Measurements from ENCODE around the gene CNIH2.
A peak's percentile ranks its signal among the peaks of the same experiment; 100 is the strongest.

CNIH2 gene

GRCh38 chr11:66247295-66247694 is 30.7 kb upstream of the CNIH2 start:
- no peaks in the 10 kb centered on the region for H3K9me3 ChIP-seq (ENCODE audit: control insufficient read depth, insufficient read depth, low read depth, low read length)
- CTCF ChIA-PET = interaction anchor here (0.5 to 1.7 kb wide), 4 partner anchors 9 to 263 kb away, joined by 3 to 8 read pairs (median 4); partner anchors contain the start of gene BBS1
- POLR2A ChIA-PET = interaction anchor here (0.7 kb wide), 1 partner anchor 9 kb away, joined by 3 read pairs; no protein-coding TSS in a partner anchor
- peaks cover 0 to 20% of the 10 kb centered on the region in 2 experiments; a peak in 1 of 3 replicates for H3K36me3 ChIP-seq (ENCODE audit: control insufficient read depth in 2 of 2, insufficient read depth in 1 of 2, low read length in 2 of 2)
- no peak overlapping the region for H3K4me3 ChIP-seq (ENCODE audit: low read depth, low read length)
- no peak overlapping the region for H3K27ac ChIP-seq (ENCODE audit: extremely low read depth, low read depth, low read length)
- H3K4me1 ChIP-seq (ENCODE audit: control insufficient read depth, insufficient read depth, low read length) = no peaks in the 10 kb centered on the region
- TF ChIP-seq ZNF623 (tag by site-specific recombination; IDR thresholded peaks at IDR 0.05) = peak; percentile 95
- TF ChIP-seq MYNN (tag by site-specific recombination; IDR thresholded peaks at IDR 0.05; ENCODE audit: borderline replicate concordance) = no peak

GRCh38 chr11:66247801-66248200 is 30.2 kb upstream of the CNIH2 start:
- H3K27ac ChIP-seq (ENCODE audit: extremely low read depth, low read depth, low read length) = no peak overlapping the region
- TF ChIP-seq ZNF10 (tag by site-specific recombination; IDR thresholded peaks at IDR 0.05) (no peak), ZBTB20 (tag by site-specific recombination; IDR thresholded peaks at IDR 0.05) (no peak), ZNF830 (tag by site-specific recombination; IDR thresholded peaks at IDR 0.05; ENCODE audit: low read depth) (no peak), ZSCAN16 (tag by site-specific recombination; IDR thresholded peaks at IDR 0.05) (no peak)
- no peak overlapping the region for H3K4me3 ChIP-seq (ENCODE audit: low read depth, low read length)
- POLR2A ChIA-PET = interaction anchor here (0.5 to 0.7 kb wide), 2 partner anchors 8 to 321 kb away, joined by 3 read pairs; no protein-coding TSS in a partner anchor
- CTCF ChIA-PET = interaction anchor here (0.5 kb wide), 1 partner anchor 263 kb away, joined by 3 read pairs; the partner anchor contains the start of gene BBS1
- no peaks in the 10 kb centered on the region for H3K4me1 ChIP-seq (ENCODE audit: control insufficient read depth, insufficient read depth, low read length)
- peaks cover 0 to 15% of the 10 kb centered on the region in 2 experiments; a peak in 1 of 3 replicates for H3K36me3 ChIP-seq (ENCODE audit: control insufficient read depth in 2 of 2, insufficient read depth in 1 of 2, low read length in 2 of 2)
- H3K9me3 ChIP-seq (ENCODE audit: control insufficient read depth, insufficient read depth, low read depth, low read length) = no peaks in the 10 kb centered on the region

DNA sequence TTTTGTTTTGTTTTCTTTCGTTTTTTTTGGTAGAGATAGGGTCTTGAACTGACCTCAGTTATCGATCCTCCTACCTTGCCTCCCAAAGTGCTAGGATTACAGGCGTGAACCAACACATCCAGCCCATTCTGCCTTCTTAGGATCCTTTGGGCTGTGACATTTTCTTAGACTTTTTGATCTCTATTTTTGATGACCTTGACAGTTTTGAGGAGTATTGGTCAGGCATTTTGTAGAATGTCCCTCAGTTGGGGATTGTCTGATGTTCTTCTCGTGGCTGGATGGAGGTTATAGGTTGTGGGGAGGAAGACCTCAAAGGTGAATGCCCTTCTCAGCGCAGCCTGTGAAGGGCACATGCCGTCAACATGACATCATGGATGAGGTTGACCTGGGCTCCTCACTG is 29.1 kb upstream of the CNIH2 start:
- ChIA-PET POLR2A (no interaction called here), CTCF (no interaction called here)
- H3K4me1 ChIP-seq (ENCODE audit: control insufficient read depth, insufficient read depth, low read length) = no peaks in the 10 kb centered on the region
- no peaks in the 10 kb centered on the region for H3K9me3 ChIP-seq (ENCODE audit: control insufficient read depth, insufficient read depth, low read depth, low read length)
- no peak overlapping the region for H3K27ac ChIP-seq (ENCODE audit: extremely low read depth, low read depth, low read length)
- H3K36me3 ChIP-seq (ENCODE audit: control insufficient read depth in 2 of 2, insufficient read depth in 1 of 2, low read length in 2 of 2) = peaks cover 0 to 12% of the 10 kb centered on the region in 2 experiments; a peak in 1 of 3 replicates
- no peak overlapping the region for H3K4me3 ChIP-seq (ENCODE audit: low read depth, low read length)
- TF ChIP-seq ZNF155 (tag by site-specific recombination; IDR thresholded peaks at IDR 0.05) (no peak), ZNF785 (tag by site-specific recombination; IDR thresholded peaks at IDR 0.05) (no peak), ZNF658 (tag by site-specific recombination; IDR thresholded peaks at IDR 0.05) (no peak), ZNF423 (tag by site-specific recombination; IDR thresholded peaks at IDR 0.05) (no peak), ZNF549 (tag by site-specific recombination; IDR thresholded peaks at IDR 0.05) (no peak), ZNF580 (tag by site-specific recombination; IDR thresholded peaks at IDR 0.05) (no peak), ZNF626 (tag by site-specific recombination; IDR thresholded peaks at IDR 0.05) (no peak)

GRCh38 chr11:66251809-66252208 is 26.2 kb upstream of the CNIH2 start:
- H3K4me3 ChIP-seq (ENCODE audit: low read depth, low read length) = no peak overlapping the region
- H3K9me3 ChIP-seq (ENCODE audit: control insufficient read depth, insufficient read depth, low read depth, low read length) = no peaks in the 10 kb centered on the region
- H3K36me3 ChIP-seq (ENCODE audit: control insufficient read depth in 2 of 2, insufficient read depth in 1 of 2, low read length in 2 of 2) = peaks cover 0 to 8% of the 10 kb centered on the region in 2 experiments; a peak in 1 of 3 replicates
- ChIA-PET CTCF (interaction anchor here (0.6 to 1.0 kb wide), 3 partner anchors 14 to 382 kb away, joined by 3 to 4 read pairs (median 3); no protein-coding TSS in a partner anchor), POLR2A (interaction anchor here (1.8 kb wide), 1 partner anchor 16 kb away, joined by 5 read pairs; no protein-coding TSS in a partner anchor)
- H3K4me1 ChIP-seq (ENCODE audit: control insufficient read depth, insufficient read depth, low read length) = no peaks in the 10 kb centered on the region
- no peak overlapping the region for H3K27ac ChIP-seq (ENCODE audit: extremely low read depth, low read depth, low read length)
- no peak for TF ChIP-seq BCL6B (tag by site-specific recombination; IDR thresholded peaks at IDR 0.05)
- TF ChIP-seq ZIC2 (tag by site-specific recombination; IDR thresholded peaks at IDR 0.05) = no peak
- TF ChIP-seq ZSCAN23 (tag by site-specific recombination; IDR thresholded peaks at IDR 0.05) = no peak
- TF ChIP-seq ZEB2 (tag by site-specific recombination; IDR thresholded peaks at IDR 0.05) = no peak
- no peak for TF ChIP-seq ZNF549 (tag by site-specific recombination; IDR thresholded peaks at IDR 0.05)
- no peak for TF ChIP-seq TRIM28 (IDR thresholded peaks at IDR 0.05; ENCODE audit: borderline replicate concordance, low read length)
- TF ChIP-seq, protein P1, sequence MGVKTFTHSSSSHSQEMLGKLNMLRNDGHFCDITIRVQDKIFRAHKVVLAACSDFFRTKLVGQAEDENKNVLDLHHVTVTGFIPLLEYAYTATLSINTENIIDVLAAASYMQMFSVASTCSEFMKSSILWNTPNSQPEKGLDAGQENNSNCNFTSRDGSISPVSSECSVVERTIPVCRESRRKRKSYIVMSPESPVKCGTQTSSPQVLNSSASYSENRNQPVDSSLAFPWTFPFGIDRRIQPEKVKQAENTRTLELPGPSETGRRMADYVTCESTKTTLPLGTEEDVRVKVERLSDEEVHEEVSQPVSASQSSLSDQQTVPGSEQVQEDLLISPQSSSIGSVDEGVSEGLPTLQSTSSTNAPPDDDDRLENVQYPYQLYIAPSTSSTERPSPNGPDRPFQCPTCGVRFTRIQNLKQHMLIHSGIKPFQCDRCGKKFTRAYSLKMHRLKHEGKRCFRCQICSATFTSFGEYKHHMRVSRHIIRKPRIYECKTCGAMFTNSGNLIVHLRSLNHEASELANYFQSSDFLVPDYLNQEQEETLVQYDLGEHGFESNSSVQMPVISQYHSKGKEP (tag by site-specific recombination; IDR thresholded peaks at IDR 0.05) = no peak
- no peak for TF ChIP-seq GLI2 (tag by site-specific recombination; IDR thresholded peaks at IDR 0.05; ENCODE audit: borderline replicate concordance, low read depth)
- TF ChIP-seq GLI4 (tag by site-specific recombination; IDR thresholded peaks at IDR 0.05) = no peak
- TF ChIP-seq, protein P2, sequence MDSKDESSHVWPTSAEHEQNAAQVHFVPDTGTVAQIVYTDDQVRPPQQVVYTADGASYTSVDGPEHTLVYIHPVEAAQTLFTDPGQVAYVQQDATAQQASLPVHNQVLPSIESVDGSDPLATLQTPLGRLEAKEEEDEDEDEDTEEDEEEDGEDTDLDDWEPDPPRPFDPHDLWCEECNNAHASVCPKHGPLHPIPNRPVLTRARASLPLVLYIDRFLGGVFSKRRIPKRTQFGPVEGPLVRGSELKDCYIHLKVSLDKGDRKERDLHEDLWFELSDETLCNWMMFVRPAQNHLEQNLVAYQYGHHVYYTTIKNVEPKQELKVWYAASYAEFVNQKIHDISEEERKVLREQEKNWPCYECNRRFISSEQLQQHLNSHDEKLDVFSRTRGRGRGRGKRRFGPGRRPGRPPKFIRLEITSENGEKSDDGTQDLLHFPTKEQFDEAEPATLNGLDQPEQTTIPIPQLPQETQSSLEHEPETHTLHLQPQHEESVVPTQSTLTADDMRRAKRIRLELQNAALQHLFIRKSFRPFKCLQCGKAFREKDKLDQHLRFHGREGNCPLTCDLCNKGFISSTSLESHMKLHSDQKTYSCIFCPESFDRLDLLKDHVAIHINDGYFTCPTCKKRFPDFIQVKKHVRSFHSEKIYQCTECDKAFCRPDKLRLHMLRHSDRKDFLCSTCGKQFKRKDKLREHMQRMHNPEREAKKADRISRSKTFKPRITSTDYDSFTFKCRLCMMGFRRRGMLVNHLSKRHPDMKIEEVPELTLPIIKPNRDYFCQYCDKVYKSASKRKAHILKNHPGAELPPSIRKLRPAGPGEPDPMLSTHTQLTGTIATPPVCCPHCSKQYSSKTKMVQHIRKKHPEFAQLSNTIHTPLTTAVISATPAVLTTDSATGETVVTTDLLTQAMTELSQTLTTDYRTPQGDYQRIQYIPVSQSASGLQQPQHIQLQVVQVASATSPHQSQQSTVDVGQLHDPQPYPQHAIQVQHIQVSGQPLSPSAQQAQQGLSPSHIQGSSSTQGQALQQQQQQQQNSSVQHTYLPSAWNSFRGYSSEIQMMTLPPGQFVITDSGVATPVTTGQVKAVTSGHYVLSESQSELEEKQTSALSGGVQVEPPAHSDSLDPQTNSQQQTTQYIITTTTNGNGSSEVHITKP (tag by site-specific recombination; IDR thresholded peaks at IDR 0.05) = no peak
